Immature natural killer cell (primary cell): ENCODE measurements around the gene ARL2BP. TPM values are rescaled to one million over a fixed set of nuclear protein-coding genes. Genes with fewer than 3 reads are reported as not detected.
"Not testable (repeated sequence)": the region's sequence is repeated elsewhere in the genome, so short reads cannot be mapped to it uniquely, and the experiment has no call there.

Source experiments
- DNase-seq, 3 donors: peaks; one replicate each; pipeline ENCODE4 v3.0.0; 2022; ENCODE audit warnings: mixed read lengths in 1 of 3
- H3K27ac Mint-ChIP-seq, 6 donors: one replicate each; pipeline ENCODE4 v1.8.0; 2020; ENCODE audit warnings: mixed read lengths in 6 of 6, mild to moderate bottlenecking in 5 of 6, inconsistent platforms in 4 of 6, moderate library complexity in 3 of 6
- H3K27me3 Mint-ChIP-seq, 3 donors: one replicate each; pipeline ENCODE4 v1.8.0; 2020 to 2021; ENCODE audit warnings: low read depth in 3 of 3, mild to moderate bottlenecking in 3 of 3, mixed read lengths in 3 of 3, moderate library complexity in 3 of 3, inconsistent platforms in 1 of 3
- H3K36me3 Mint-ChIP-seq, 3 donors: one replicate each; pipeline ENCODE4 v1.8.0; 2020; ENCODE audit warnings: mixed read lengths in 3 of 3, inconsistent platforms in 2 of 3, mild to moderate bottlenecking in 2 of 3
- H3K4me1 Mint-ChIP-seq, 2 donors: one replicate each; pipeline ENCODE4 v1.8.0; 2020; ENCODE audit warnings: inconsistent platforms in 2 of 2, mild to moderate bottlenecking in 2 of 2, mixed read lengths in 2 of 2, moderate library complexity in 1 of 2
- H3K4me3 Mint-ChIP-seq, 5 donors: one replicate each; pipeline ENCODE4 v1.8.0; 2020; ENCODE audit warnings: mild to moderate bottlenecking in 5 of 5, mixed read lengths in 5 of 5, inconsistent platforms in 3 of 5, moderate library complexity in 3 of 5
- H3K9me3 Mint-ChIP-seq, 6 donors: one replicate each; pipeline ENCODE4 v1.8.0; 2020; ENCODE audit warnings: mild to moderate bottlenecking in 6 of 6, mixed read lengths in 6 of 6, inconsistent platforms in 4 of 6, moderate library complexity in 3 of 6
- polyA plus RNA-seq, 3 donors: library from polyadenylated mRNA; unstranded; fragments of 300-500 nt; fragmentation: Illumina TruSeq; gene quantifications; one replicate each; pipeline ENCODE4 v1.2.3, GENCODE V29; 2021

Gene ARL2BP
- polyA plus RNA-seq, 3 donors from 2014 or later: 130 to 221 (median 136) TPM

DNA sequence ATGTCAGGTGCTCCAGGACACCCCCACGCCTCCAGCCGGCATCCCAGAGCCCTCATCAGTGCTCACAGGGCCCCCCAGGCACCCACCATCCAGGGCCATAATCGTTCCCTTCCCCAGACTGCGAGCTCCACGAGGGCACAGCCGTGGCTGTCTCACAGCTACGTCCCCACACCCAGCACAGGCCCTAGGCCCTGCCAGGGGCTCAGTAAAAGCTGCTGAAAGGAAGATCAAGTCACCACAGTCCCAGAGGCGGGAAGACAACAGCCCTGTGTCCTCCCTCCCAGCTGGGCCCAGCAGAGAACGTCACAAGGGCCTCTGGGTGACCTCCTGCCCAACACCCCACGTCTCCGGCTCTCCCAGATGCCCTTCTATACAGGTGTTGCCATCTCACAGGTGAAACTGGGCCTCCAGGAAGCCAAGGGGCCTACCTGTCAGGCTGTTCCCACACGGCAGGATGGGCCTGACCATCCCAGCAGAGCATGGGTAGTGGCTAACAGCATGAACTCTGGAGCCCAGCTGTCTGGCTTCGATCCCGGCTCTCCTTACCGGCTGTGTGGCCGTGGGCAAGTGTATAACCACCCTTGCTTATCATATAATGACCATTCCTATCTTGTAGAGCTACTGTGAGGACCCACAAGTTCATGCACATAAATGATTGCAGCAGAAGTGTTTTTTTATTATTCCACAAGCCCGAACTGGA is 17.9 kb downstream of the ARL2BP start:
- Mint-ChIP-seq H3K4me3 (no peak overlapping the region), H3K9me3 (no peaks in the 10 kb centered on the region), H3K36me3 (no peaks in the 10 kb centered on the region), H3K27me3 (no peaks in the 10 kb centered on the region), H3K27ac (peak overlapping the region in 1 of 6 donors; percentile 62), H3K4me1 (peaks cover 5 to 13% of the 10 kb centered on the region in 2 donors)
- DNase-seq: no peak

GRCh38 chr16:57263541-57264351 is 18.7 kb downstream of the ARL2BP start:
- Mint-ChIP-seq H3K4me3 (no peak overlapping the region), H3K4me1 (peaks cover 5 to 13% of the 10 kb centered on the region in 2 donors), H3K36me3 (no peaks in the 10 kb centered on the region), H3K27me3 (no peaks in the 10 kb centered on the region), H3K9me3 (no peaks in the 10 kb centered on the region), H3K27ac (no peak overlapping the region)
- no peak for DNase-seq

DNA sequence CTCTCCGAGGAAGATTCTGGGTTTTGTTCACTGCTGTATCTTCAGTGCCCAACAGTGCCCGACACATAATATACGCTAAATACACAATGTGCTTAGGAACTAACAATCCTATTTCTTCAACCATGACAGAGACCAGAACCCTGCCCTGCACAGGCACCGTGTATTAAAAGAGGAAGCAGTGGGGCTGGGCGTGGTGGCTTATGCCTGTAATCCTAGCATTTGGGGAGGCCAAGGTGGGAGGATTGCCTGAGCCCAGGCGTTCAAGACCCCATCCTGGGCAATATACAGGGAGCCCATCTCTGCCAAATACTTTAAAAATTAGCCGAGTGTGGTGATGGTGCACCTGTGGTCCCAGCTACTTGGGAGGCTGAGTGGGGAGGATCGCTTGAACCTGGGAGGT is 19.3 kb downstream of the ARL2BP start:
- Mint-ChIP-seq H3K27me3 (no peaks in the 10 kb centered on the region), H3K36me3 (no peaks in the 10 kb centered on the region), H3K9me3 (no peaks in the 10 kb centered on the region), H3K4me1 (peaks cover 5 to 13% of the 10 kb centered on the region in 2 donors), H3K4me3 (no peak overlapping the region), H3K27ac (no peak overlapping the region)
- DNase-seq: no peak

- peaks cover 5 to 12% of the 10 kb centered on the region in 2 donors for H3K4me1 Mint-ChIP-seq
Observed at GRCh38 chr16:57264950-57265371, 19.9 kb downstream of the ARL2BP start.

GRCh38 chr16:57265850-57266530 is 20.9 kb downstream of the ARL2BP start:
- Mint-ChIP-seq H3K27ac (no peak overlapping the region), H3K4me3 (no peak overlapping the region), H3K9me3 (no peaks in the 10 kb centered on the region), H3K27me3 (no peaks in the 10 kb centered on the region), H3K36me3 (no peaks in the 10 kb centered on the region), H3K4me1 (peaks cover 0 to 5% of the 10 kb centered on the region in 2 donors)
- no peak for DNase-seq

More at GRCh38 chr16:57264950-57265371, 19.9 kb downstream of the ARL2BP start:
- no peaks in the 10 kb centered on the region for H3K27me3 Mint-ChIP-seq
- H3K9me3 Mint-ChIP-seq: no peaks in the 10 kb centered on the region
- no peak for DNase-seq
- H3K27ac Mint-ChIP-seq: no peak overlapping the region
- no peak overlapping the region for H3K4me3 Mint-ChIP-seq
- no peaks in the 10 kb centered on the region for H3K36me3 Mint-ChIP-seq

GRCh38 chr16:57266531-57267260 is 21.6 kb downstream of the ARL2BP start:
- Mint-ChIP-seq H3K9me3 (no peaks in the 10 kb centered on the region), H3K27ac (peak overlapping the region in 2 of 6 donors; percentile 44 to 45), H3K4me3 (no peak overlapping the region), H3K36me3 (no peaks in the 10 kb centered on the region), H3K27me3 (no peaks in the 10 kb centered on the region), H3K4me1 (peaks cover 0 to 5% of the 10 kb centered on the region in 2 donors)
- no peak for DNase-seq

DNA sequence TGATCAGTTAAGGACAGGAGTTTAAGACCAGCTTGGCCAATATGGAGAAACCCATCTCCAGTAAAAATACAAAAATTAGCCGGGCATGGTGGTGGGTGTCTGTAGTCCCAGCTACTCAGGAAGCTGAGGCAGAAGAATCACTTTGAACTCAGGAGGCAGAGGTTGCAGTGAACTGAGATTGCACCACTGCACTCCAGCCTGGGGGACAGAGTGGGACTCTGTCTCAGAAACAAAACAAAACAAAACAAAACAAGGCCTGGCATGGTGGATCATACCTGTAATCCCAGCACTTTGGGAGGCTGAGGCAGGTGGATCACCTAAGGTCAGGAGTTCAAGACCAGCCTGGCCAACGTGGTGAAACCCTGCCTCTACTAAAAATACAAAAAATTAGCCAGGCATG is 22.3 kb downstream of the ARL2BP start:
- H3K27ac Mint-ChIP-seq, DNase-seq, H3K9me3 Mint-ChIP-seq, H3K27me3 Mint-ChIP-seq, H3K36me3 Mint-ChIP-seq, H3K4me3 Mint-ChIP-seq, H3K4me1 Mint-ChIP-seq: not testable (repeated sequence)

DNA sequence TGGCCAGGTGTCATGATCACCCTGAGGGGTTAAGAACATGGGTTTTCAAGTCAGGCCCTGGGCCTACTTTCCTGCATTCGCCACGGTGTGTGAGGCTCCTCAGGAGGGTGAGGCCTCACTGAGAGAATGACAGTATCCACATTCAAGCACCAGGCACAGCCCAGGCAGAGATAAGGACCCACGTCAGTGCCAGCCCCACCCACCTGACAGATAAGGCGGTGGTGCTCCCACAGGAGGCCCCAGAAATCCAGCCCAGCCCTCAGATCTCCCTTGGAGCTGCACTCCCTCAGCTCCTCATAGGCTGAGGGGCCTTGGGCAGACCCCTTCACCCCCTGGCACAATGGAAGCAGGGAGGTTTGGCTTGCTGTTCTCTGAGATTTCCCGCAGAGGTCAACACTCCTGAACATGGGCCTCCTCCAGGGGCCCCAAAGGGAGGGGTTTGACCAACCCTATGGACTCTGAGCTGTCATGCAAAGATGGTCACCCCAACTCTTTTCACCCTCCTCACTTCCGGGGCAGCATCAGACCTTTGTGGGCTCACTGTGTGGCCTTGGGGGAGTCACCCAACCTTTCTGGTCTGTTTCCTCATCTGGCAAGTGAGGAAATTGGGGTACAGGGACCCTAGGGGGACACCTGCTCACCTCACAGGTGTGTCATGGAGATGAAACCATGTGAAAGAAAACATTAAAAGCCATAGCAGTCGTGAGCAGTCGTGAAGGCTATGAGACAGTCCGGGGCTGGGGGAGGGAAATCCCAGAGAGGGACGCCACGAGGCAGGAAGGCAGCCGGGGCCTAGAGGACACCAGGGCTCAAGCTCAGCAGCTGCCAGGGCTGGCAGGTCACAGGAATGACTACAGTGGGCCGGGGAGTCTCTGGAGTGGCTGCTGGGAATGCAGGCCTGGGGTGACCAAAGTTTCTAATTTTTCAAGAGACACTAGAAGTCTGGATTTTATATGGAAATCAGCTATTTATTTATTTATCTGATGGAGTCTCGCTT is 24.0 kb downstream of the ARL2BP start:
- no peak for DNase-seq
- Mint-ChIP-seq H3K9me3 (no peaks in the 10 kb centered on the region), H3K4me1 (peaks cover 0 to 5% of the 10 kb centered on the region in 2 donors), H3K36me3 (no peaks in the 10 kb centered on the region), H3K4me3 (no peak overlapping the region), H3K27ac (no peak overlapping the region), H3K27me3 (peaks cover 0 to 2% (median 0%) of the 10 kb centered on the region in 3 donors)

- Mint-ChIP-seq H3K27ac (no peak overlapping the region), H3K4me3 (no peak overlapping the region), H3K27me3 (peaks cover 0 to 2% (median 0%) of the 10 kb centered on the region in 3 donors), H3K36me3 (no peaks in the 10 kb centered on the region), H3K9me3 (no peaks in the 10 kb centered on the region), H3K4me1 (peaks cover 0 to 5% of the 10 kb centered on the region in 2 donors)
- no peak for DNase-seq
Observed at GRCh38 chr16:57270221-57271062, 25.4 kb downstream of the ARL2BP start.

DNA sequence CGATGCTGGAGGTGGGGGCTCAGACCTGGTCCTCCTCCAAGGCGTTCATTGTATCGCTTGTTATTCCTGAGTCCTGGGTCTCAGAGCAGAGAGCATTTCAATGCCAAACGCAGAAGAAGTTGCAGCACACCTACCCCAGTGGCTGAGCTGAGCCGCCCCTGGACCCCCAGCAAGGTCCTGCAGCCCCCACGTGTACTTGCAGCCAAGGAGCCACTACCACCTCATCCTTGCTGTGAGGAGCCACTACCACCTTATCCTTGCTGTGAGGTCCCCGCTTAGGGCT is 25.9 kb downstream of the ARL2BP start:
- peaks cover 0 to 5% of the 10 kb centered on the region in 2 donors for H3K4me1 Mint-ChIP-seq
- H3K27ac Mint-ChIP-seq: no peak overlapping the region

GRCh38 chr16:57271867-57272495 is 26.9 kb downstream of the ARL2BP start:
- H3K4me3 Mint-ChIP-seq: no peak overlapping the region
- no peaks in the 10 kb centered on the region for H3K9me3 Mint-ChIP-seq
- H3K4me1 Mint-ChIP-seq: peaks cover 3 to 6% of the 10 kb centered on the region in 2 donors
- H3K27me3 Mint-ChIP-seq: peaks cover 0 to 2% (median 0%) of the 10 kb centered on the region in 3 donors
- no peak overlapping the region for H3K27ac Mint-ChIP-seq
- DNase-seq: no peak
- no peaks in the 10 kb centered on the region for H3K36me3 Mint-ChIP-seq

More for the DNA sequence above, 25.9 kb downstream of the ARL2BP start:
- Mint-ChIP-seq H3K4me3 (no peak overlapping the region), H3K36me3 (no peaks in the 10 kb centered on the region), H3K27me3 (peaks cover 0 to 2% (median 0%) of the 10 kb centered on the region in 3 donors), H3K9me3 (no peaks in the 10 kb centered on the region)
- DNase-seq: no peak

DNA sequence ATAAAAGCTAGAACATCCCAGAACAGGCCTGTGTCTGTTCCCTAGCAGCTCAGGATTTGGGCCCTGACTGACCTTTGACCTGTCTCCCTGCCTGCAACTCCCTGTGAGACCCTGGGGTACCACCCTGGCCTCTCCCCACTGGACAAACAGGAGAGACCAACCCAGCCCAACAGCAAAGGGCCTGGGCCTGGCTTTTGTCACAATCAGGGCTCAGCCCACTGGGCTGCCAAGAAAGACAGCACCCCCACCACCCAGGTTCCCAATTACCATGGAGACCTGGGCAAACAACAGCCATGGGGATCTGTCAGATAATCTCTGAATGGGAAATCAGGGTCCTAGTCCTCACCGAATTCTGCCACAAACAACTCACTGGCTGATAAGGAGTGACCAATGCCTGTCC is 28.3 kb downstream of the ARL2BP start:
- no peak overlapping the region for H3K27ac Mint-ChIP-seq
- no peaks in the 10 kb centered on the region for H3K9me3 Mint-ChIP-seq
- H3K4me3 Mint-ChIP-seq: no peak overlapping the region
- H3K4me1 Mint-ChIP-seq: peaks cover 10 to 14% of the 10 kb centered on the region in 2 donors
- DNase-seq: no peak
- H3K36me3 Mint-ChIP-seq: no peaks in the 10 kb centered on the region
- peaks cover 2% of the 10 kb centered on the region in 3 donors for H3K27me3 Mint-ChIP-seq
